Loucy (cell line): ENCODE results near the gene GFRA1.

Source experiments
- CTCF ChIP-seq: fragments of 200-600 bp; sonication (generic); conservative IDR thresholded peaks from 2 replicates; pipeline ENCODE4 v1.5.1; 2014; ENCODE audit warnings: mild to moderate bottlenecking, antibody characterized with exemption, low read length
- EZH2phosphoT487 ChIP-seq: fragments of 200-600 bp; IDR thresholded peaks from 2 replicates; pipeline ENCODE4 v1.6.1; 2018; ENCODE audit warnings: antibody characterized with exemption, mild to moderate bottlenecking, moderate library complexity, borderline replicate concordance

- TF ChIP-seq CTCF = no peak
- no peak for TF ChIP-seq EZH2phosphoT487
These were observed 49.7 kb downstream of the GFRA1 start for GRCh38 chr10:116223289-116223688.
